GM12892 (cell line): ENCODE measurements around the gene GSTM3.

Source experiments
- POLR2A ChIP-seq: IDR thresholded peaks from 2 replicates; pipeline ENCODE4 v1.6.1; 2011; ENCODE audit warnings: low read depth, low read length, control low read depth
- POLR2AphosphoS5 ChIP-seq: IDR thresholded peaks from 2 replicates; pipeline ENCODE4 v1.6.1; 2011; ENCODE audit warnings: low read depth, low read length, control low read depth
- TAF1 ChIP-seq: IDR thresholded peaks from 2 replicates; pipeline ENCODE4 v1.6.1; 2011; ENCODE audit warnings: low read depth, mild to moderate bottlenecking, control low read depth, low read length, borderline replicate concordance

DNA sequence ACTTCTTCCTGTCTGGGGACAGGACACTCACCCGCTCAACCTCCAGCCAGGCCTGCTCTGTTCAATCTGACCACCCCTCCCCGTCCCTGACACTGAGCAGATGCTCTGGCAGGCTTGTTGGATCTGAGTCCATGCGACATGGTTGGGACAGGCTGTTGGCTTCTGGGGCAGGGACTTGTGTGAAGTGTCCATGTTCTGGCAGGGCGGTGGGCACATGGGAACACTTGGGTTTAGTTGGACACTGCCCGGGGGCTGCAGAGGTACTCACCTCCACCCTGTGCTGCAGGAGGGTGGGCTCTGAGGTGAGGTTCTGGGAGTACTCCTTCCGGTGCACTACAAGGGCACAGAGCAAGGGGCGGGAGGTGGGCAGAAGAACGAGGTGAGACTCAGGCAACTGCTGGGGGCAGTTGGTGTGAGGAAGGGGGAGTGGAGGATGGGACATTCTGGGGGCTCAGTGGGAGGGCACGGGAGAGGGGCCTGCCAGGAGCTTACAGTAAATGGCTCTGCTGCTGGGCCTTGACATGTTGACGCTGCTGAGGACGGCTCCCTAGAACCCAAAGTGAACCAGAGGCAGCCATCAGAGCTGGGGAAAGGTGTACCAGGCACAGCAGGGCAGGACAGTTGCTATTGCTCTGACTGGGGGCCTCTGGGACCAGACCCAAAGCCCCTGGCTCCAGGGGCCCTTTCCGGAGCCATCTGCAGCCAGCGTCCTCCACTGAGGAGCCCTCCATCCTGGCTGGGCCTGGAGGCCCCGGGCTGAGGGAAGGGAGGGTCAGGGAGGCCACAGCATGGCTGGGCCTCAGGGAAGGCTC is 20.6 kb upstream of the GSTM3 start:
- TF ChIP-seq TAF1 (no peak), POLR2A (no peak), POLR2AphosphoS5 (no peak)
